IPS DF 6.9 (cell line): Measurements from ENCODE around the gene TESK2.

Source experiments
- DNase-seq: peaks from one replicate; pipeline ENCODE4 v3.0.0-alpha.2; 2013; ENCODE audit warnings: low read depth, low spot score
- H3K27ac ChIP-seq: one replicate; pipeline ENCODE4 v1.5.1; 2013; ENCODE audit warnings: low read length, control low read depth
- H3K27me3 ChIP-seq: 2 replicates; pipeline ENCODE4 v1.6.1; 2013; ENCODE audit warnings: mild to moderate bottlenecking, low read length; ENCODE audit not compliant: control insufficient read depth, insufficient read depth
- H3K36me3 ChIP-seq: 2 replicates; pipeline ENCODE4 v1.6.1; 2013; ENCODE audit warnings: low read length; ENCODE audit not compliant: control insufficient read depth, insufficient read depth
- H3K4me1 ChIP-seq: 2 replicates; pipeline ENCODE4 v1.6.1; 2013; ENCODE audit warnings: low read length; ENCODE audit not compliant: control insufficient read depth, insufficient read depth
- H3K4me3 ChIP-seq: 2 replicates; pipeline ENCODE4 v1.5.1; 2013; ENCODE audit warnings: mild to moderate bottlenecking, low read length
- H3K9me3 ChIP-seq: 2 replicates; pipeline ENCODE4 v1.6.1; 2013; ENCODE audit warnings: low read length, inconsistent platforms; ENCODE audit not compliant: control insufficient read depth, insufficient read depth
- WGBS: extraction: QIAGEN DNeasy Blood & Tissue Kit; methylation state at CpG from one replicate; pipeline ENCODE4 v1.1.7; 2013; ENCODE audit warnings: mixed read lengths, missing lambda C conversion rate; ENCODE audit not compliant: insufficient read length, insufficient coverage; 5-methylcytosine and 5-hydroxymethylcytosine counted together

The TESK2 gene

GRCh38 chr1:45412899-45413298 lies 78.1 kb downstream of the TESK2 start:
- no peak for DNase-seq
- WGBS, result no CpG with 5 or more reads among the region's 2 CpGs
- H3K4me1 ChIP-seq, result no peaks in the 10 kb centered on the region
- no peaks in the 10 kb centered on the region for H3K9me3 ChIP-seq
- no peaks in the 10 kb centered on the region for H3K27me3 ChIP-seq
- no peaks in the 10 kb centered on the region for H3K36me3 ChIP-seq
- no peak overlapping the region for H3K4me3 ChIP-seq
- H3K27ac ChIP-seq, result no peak overlapping the region

GRCh38 chr1:45411510-45411899 lies 79.5 kb downstream of the TESK2 start:
- Histone ChIP-seq H3K27me3 (no peaks in the 10 kb centered on the region), H3K4me1 (no peaks in the 10 kb centered on the region), H3K4me3 (no peak overlapping the region), H3K27ac (no peak overlapping the region), H3K9me3 (no peaks in the 10 kb centered on the region), H3K36me3 (no peaks in the 10 kb centered on the region)
- DNase-seq, result no peak
- WGBS, result no CpG with 5 or more reads among the region's 3 CpGs

GRCh38 chr1:45410850-45411509 lies 80.0 kb downstream of the TESK2 start:
- no peak overlapping the region for H3K27ac ChIP-seq
- H3K4me1 ChIP-seq, result no peaks in the 10 kb centered on the region
- no peaks in the 10 kb centered on the region for H3K9me3 ChIP-seq
- WGBS, result no CpG with 5 or more reads among the region's 6 CpGs
- no peaks in the 10 kb centered on the region for H3K27me3 ChIP-seq
- no peak overlapping the region for H3K4me3 ChIP-seq
- H3K36me3 ChIP-seq, result no peaks in the 10 kb centered on the region
- no peak for DNase-seq

- WGBS, result no CpG with 5 or more reads among the region's 1 CpG
- Histone ChIP-seq H3K4me3 (no peak overlapping the region), H3K36me3 (no peaks in the 10 kb centered on the region), H3K27me3 (no peaks in the 10 kb centered on the region), H3K4me1 (no peaks in the 10 kb centered on the region), H3K27ac (no peak overlapping the region), H3K9me3 (no peaks in the 10 kb centered on the region)
- no peak for DNase-seq
Measured at GRCh38 chr1:45409276-45409675, 81.7 kb downstream of the TESK2 start.

DNA sequence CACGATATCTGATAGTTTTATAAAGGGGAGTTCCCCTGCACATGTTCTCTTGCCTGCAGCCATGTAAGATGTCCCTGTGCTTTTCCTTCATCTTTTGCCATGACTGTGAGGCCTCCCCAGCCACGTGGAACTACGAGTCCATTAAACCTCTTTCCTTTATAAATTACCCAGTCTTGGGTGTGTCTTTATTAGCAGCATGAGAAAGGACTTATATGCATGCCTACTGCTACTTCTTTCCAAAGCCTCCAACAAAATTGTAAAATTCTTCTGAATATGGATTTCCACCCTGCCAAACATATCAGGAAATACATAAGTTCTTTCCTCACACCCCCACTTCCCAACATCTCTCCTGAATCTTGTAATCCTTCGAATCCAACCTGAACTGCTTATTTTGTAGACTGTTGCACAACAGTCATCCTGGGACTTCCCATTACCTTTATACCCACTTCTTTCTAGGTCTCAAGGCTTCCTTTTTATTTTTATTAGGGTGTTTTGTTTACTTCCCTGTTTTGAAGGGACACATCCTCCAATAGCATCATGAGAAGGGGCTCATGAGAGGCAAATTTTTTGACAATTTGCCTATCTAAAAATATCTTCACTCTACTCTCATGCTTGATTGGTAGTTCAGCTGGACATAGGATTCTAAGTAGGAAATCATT lies 83.2 kb downstream of the TESK2 start:
- Histone ChIP-seq H3K27ac (no peak overlapping the region), H3K4me1 (no peaks in the 10 kb centered on the region), H3K9me3 (no peaks in the 10 kb centered on the region), H3K36me3 (no peaks in the 10 kb centered on the region), H3K4me3 (no peak overlapping the region), H3K27me3 (no peaks in the 10 kb centered on the region)
- no peak for DNase-seq
- no CpG with 5 or more reads among the region's 4 CpGs for WGBS

DNA sequence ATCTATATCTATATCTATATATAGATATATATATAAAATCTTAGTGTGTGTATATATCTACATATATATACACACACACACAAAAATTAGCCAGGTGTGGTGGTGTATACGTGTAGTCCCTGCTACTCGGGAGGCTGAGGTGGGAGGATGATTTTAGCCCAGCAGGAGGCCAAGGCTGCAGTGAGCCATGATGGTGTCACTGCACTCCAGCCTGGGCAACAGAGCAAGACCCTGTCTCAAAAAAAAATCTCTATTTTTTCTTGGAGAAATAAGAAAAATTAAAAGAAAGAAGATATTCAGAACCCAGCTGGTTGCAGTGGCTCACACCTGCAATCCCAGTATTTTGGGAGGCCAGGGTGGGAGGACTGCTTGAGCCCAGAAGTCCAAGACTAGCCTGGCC lies 85.3 kb downstream of the TESK2 start:
- Histone ChIP-seq H3K27me3 (no peaks in the 10 kb centered on the region), H3K4me1 (no peaks in the 10 kb centered on the region), H3K27ac (no peak overlapping the region), H3K9me3 (no peaks in the 10 kb centered on the region), H3K4me3 (no peak overlapping the region), H3K36me3 (no peaks in the 10 kb centered on the region)
- no CpG with 5 or more reads among the region's 2 CpGs for WGBS
- no peak for DNase-seq

DNA sequence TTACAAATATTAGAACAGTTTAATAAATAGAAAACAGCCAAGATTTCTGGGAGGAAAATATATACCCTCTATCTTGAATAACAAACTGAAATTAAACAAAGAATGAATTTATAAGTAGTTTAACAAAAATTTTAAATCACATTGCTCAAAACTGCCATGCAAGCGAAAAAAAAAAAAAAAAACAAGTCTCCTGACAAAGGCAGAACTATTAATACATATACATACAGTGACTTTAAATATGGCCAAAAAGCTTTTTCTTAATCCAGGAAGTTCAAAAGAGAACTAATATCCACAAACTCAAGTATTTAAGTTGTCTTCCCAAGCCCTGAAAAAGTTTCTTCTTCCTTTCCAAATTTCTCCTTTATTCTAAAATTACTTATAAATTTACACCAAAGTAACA lies 87.2 kb downstream of the TESK2 start:
- no peaks in the 10 kb centered on the region for H3K9me3 ChIP-seq
- no peaks in the 10 kb centered on the region for H3K4me1 ChIP-seq
- H3K36me3 ChIP-seq, result no peaks in the 10 kb centered on the region
- no peaks in the 10 kb centered on the region for H3K27me3 ChIP-seq
- no CpG with 5 or more reads among the region's 1 CpG for WGBS
- DNase-seq, result no peak
- no peak overlapping the region for H3K4me3 ChIP-seq
- no peak overlapping the region for H3K27ac ChIP-seq

DNA sequence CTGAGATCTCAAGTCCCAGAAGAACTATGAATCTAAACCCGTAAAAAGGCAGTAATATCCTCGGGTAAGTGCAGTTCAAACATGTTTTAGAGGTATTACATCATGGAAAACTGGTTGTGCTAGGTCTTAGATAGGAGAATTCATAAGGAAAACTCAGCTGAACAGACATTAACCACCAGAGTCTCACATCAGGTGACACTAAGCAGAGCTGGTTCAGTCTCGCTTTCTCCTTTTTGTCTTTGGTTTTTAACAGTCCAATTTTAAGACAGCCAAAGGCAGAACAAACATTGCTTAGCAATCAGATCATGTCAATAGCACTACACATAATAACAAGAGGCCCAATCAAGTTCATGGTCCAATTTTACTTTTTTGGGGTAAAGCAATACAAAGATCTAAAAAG lies 87.7 kb downstream of the TESK2 start:
- no CpG with 5 or more reads among the region's 3 CpGs for WGBS
- no peaks in the 10 kb centered on the region for H3K9me3 ChIP-seq
- DNase-seq, result no peak
- H3K27me3 ChIP-seq, result no peaks in the 10 kb centered on the region
- H3K27ac ChIP-seq, result no peak overlapping the region
- no peaks in the 10 kb centered on the region for H3K36me3 ChIP-seq
- no peaks in the 10 kb centered on the region for H3K4me1 ChIP-seq
- no peak overlapping the region for H3K4me3 ChIP-seq

GRCh38 chr1:45401524-45401923 lies 89.4 kb downstream of the TESK2 start:
- no peaks in the 10 kb centered on the region for H3K36me3 ChIP-seq
- no peaks in the 10 kb centered on the region for H3K9me3 ChIP-seq
- H3K4me3 ChIP-seq, result no peak overlapping the region
- no peak for DNase-seq
- H3K27ac ChIP-seq, result no peak overlapping the region
- no CpG with 5 or more reads among the region's 2 CpGs for WGBS
- H3K4me1 ChIP-seq, result no peaks in the 10 kb centered on the region
- H3K27me3 ChIP-seq, result no peaks in the 10 kb centered on the region

GRCh38 chr1:45400049-45400448 lies 90.9 kb downstream of the TESK2 start:
- H3K4me3 ChIP-seq, result no peak overlapping the region
- no CpG with 5 or more reads among the region's 3 CpGs for WGBS
- no peak overlapping the region for H3K27ac ChIP-seq
- no peaks in the 10 kb centered on the region for H3K27me3 ChIP-seq
- peak; percentile 22 for DNase-seq
- H3K9me3 ChIP-seq, result no peaks in the 10 kb centered on the region
- H3K36me3 ChIP-seq, result no peaks in the 10 kb centered on the region
- no peaks in the 10 kb centered on the region for H3K4me1 ChIP-seq

GRCh38 chr1:45397285-45397684 lies 93.7 kb downstream of the TESK2 start:
- no peaks in the 10 kb centered on the region for H3K36me3 ChIP-seq

More at GRCh38 chr1:45397285-45397684, 93.7 kb downstream of the TESK2 start:
- no peak for DNase-seq
- WGBS, result no CpG with 5 or more reads among the region's 4 CpGs
- Histone ChIP-seq H3K4me3 (no peak overlapping the region), H3K9me3 (no peaks in the 10 kb centered on the region), H3K27ac (no peak overlapping the region), H3K4me1 (no peaks in the 10 kb centered on the region), H3K27me3 (no peaks in the 10 kb centered on the region)
